Measurements from ENCODE around the gene ZNF174.

The ZNF174 gene

DNA sequence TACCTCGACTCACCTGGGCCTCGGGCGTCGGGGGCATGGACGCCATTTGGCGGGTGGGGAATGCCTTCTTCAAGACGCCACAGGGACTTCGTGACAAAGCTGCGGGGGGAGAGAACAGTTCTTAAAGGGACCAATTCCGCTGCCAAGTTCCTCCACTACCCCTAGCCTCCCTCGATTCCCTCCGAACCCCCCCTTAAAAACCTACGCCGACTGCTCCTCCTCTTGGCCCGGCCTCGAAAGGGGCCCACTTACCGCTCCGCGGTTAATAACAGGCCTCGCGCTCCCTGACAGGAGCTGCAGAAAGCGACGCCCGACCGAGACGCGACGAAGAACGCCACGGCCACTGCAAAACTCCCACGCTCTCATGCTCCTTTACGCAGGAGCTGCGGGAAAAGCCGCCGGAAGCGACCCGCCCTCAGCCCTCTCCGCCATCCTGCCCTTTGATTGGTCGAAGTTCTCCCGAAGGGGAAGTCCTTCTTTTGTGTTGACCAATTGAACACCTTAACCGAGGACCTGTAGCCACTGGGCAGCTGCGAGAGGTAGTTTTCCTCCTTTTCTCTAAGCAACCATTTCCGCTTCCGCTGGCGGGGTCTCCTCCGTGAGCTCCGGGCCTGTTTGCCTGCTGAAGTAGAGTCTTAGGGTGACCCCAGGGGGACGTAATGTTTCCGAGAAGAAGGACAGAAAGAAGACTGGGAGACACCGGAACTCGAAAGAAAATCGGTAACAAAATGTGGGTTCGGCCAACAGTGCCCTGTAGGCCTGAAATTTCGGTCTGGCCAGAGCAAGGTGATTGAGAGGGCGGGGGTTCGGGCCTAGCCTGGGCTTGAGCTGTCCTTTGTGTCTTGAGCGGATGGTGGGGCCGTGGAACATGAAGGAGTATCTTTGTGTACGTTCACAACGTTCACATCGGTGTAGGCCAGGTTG, 42.4 kb downstream of the ZNF174 start, which contains the start of the genes NAA60 and ZNF597:
Gene NAA60, plus strand, starts transcription at position 573 of the 924 bp plus-strand sequence. CDS start 32,548 bp downstream, outside the sequence.
Gene ZNF597, minus strand, starts transcription at position 397 of the 924 bp plus-strand sequence. Its CDS starts 351 bp downstream, at position 46.
- peak; percentile 89 for DNase-seq (ENCODE audit: low spot score)

- DNase-seq (ENCODE audit: low spot score), result no peak
These were observed 43.0 kb downstream of the ZNF174 start for GRCh38 chr16:3444032-3444388.

DNA sequence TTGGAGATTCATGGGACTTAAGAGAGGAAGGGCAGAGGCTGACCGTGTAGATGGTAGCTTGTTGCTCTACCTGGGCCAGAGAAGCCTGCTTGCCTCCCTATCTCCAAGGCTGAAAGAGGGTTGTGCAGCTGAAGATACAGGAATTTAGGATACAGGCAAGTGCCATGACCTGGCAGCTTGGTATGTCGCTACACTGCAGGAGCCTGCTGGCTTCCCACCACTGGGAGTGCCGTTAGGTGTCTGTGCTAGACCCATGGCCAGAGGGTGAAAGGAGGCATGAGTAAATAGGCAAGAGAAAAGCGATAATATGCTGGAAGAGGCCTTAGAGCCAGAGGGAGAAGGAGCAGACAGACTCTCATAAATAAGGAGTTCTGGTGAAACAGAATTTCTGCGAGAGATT, 53.1 kb downstream of the ZNF174 start:
- DNase-seq (ENCODE audit: low spot score), result no peak

- DNase-seq (ENCODE audit: low spot score), result no peak
These were observed 53.7 kb downstream of the ZNF174 start for GRCh38 chr16:3454631-3455147.

- DNase-seq (ENCODE audit: low spot score), result peak; percentile 95
These were observed 56.6 kb downstream of the ZNF174 start for GRCh38 chr16:3457434-3458252.

- no peak for DNase-seq (ENCODE audit: low spot score)
These were observed 57.4 kb downstream of the ZNF174 start for GRCh38 chr16:3458278-3458851.

DNA sequence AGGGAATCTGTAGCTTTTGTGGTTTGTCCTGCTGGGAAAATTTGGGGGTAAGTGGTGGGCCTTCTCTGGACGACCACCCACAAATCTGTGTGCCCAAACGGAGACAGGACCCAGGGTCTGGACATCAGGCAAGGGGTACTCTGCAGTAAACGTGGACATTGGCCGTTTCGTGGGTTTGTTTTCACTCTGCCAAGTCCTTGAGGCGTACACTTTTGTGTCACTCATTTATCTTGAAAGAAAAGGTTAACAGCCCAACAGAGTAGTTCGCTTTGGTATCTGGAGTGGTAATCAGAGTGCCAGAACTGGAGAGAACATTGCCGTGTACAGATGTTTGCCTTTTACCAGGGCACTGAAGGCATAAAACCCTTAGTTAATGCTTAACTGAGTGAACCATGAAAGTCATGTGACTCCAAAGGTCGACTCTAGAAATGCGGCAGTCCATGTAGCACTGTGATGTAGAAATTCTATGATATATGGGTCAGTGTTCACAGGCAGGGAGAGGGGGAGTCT, 57.9 kb downstream of the ZNF174 start:
- DNase-seq (ENCODE audit: low spot score), result peak; percentile 88
